K562 treated with DMSO at 1 percent for 4 hours (cell line): ENCODE measurements around the gene ZNF107. TPM values are rescaled to one million over a fixed set of nuclear protein-coding genes. Genes with fewer than 3 reads are reported as not detected.

Experiments used
- total RNA-seq: library from RNA; unstranded; fragments of 300-600 nt; gene quantifications from 2 replicates; pipeline ENCODE4 v1.2.3, GENCODE V29; 2022; ENCODE audit not compliant: insufficient read depth

ZNF107 gene
- total RNA-seq, result 2.9 and 5.0 TPM in 2 replicates

DNA sequence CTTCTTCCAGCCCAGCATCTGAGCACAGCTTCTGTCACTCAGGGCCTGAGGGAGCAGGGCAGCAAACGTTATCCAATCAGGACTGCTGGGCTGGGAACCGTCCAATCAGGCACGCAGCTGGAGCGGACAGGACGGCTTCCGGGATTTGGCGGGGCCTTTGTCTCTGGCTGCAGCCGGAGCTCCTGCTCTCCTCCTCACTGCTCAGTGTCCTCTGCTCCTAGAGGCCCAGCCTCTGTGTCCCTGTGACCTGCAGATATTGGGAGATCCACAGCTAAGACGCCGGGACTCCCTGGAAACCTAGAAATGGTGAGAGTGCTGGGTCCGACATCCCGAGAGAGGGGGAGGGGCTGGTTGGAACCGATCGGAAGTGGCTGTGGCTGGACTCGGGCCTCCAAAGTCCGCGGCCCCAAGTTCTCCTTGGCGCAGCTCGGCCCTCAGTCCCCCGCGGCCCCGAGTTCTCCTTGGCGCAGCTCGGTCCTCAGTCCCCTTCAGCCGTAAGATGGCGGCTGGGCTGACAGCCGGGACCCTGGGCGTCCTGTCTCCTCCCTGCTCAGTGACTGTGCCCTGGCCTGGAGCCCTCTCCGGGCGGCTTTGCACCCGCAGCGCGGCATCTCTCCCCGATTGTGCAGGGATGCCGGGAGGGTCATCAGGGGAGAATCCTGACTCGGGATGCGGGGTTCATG is at the start of gene ZNF107:
Gene ZNF107 (plus strand): TSS at position 154 of the 683 bp plus-strand sequence. CDS start 150 bp downstream, at position 304.

Other genes with a start within 250 kb of the ZNF107 start
- gene ZNF680, start 103.1 kb upstream of the ZNF107 start, total RNA-seq, result 5.1 and 5.2 TPM in 2 replicates
- 3.3 and 7.5 TPM in 2 replicates for gene ZNF138, start 128.3 kb downstream of the ZNF107 start, total RNA-seq
- gene ZNF273, start 237.1 kb downstream of the ZNF107 start, total RNA-seq, result 4.2 and 4.7 TPM in 2 replicates